ENCODE measurements around the gene AOAH.

AOAH gene

DNA sequence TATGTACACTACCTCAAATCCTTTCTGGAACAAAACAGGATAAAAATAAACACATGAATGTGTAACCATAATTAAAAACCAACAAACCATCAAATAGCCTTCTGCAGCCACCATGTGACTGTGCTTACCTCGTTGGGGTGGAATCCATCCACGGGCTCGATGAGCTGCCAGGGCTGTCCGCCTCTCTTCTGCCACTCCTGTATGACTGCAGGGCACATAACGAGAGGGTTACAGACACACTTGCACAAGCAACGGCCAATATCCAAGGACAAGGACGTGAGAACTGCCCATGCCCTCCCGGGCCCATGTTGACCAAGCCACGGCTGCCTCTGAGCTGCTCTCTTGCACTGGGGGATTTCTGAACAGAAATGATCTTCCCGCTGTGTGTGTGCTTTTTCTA, 202.4 kb downstream of the AOAH start:
- Histone ChIP-seq H3K36me3 (ENCODE audit: control insufficient read depth, insufficient read depth, low read length) (no peaks in the 10 kb centered on the region), H3K4me3 (replicated peaks; ENCODE audit: low read depth, low read length) (no peak overlapping the region), H3K27me3 (replicated peaks; ENCODE audit: control insufficient read depth, insufficient read depth, low read length) (no peaks in the 10 kb centered on the region)
- TF ChIP-seq, protein P1, sequence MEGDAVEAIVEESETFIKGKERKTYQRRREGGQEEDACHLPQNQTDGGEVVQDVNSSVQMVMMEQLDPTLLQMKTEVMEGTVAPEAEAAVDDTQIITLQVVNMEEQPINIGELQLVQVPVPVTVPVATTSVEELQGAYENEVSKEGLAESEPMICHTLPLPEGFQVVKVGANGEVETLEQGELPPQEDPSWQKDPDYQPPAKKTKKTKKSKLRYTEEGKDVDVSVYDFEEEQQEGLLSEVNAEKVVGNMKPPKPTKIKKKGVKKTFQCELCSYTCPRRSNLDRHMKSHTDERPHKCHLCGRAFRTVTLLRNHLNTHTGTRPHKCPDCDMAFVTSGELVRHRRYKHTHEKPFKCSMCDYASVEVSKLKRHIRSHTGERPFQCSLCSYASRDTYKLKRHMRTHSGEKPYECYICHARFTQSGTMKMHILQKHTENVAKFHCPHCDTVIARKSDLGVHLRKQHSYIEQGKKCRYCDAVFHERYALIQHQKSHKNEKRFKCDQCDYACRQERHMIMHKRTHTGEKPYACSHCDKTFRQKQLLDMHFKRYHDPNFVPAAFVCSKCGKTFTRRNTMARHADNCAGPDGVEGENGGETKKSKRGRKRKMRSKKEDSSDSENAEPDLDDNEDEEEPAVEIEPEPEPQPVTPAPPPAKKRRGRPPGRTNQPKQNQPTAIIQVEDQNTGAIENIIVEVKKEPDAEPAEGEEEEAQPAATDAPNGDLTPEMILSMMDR (IDR thresholded peaks at IDR 0.05; ENCODE audit: insufficient read depth, low read length, poor library complexity, severe bottlenecking), result no peak
- DNase-seq (ENCODE audit: extremely low read depth, insufficient read length), result no peak

DNA sequence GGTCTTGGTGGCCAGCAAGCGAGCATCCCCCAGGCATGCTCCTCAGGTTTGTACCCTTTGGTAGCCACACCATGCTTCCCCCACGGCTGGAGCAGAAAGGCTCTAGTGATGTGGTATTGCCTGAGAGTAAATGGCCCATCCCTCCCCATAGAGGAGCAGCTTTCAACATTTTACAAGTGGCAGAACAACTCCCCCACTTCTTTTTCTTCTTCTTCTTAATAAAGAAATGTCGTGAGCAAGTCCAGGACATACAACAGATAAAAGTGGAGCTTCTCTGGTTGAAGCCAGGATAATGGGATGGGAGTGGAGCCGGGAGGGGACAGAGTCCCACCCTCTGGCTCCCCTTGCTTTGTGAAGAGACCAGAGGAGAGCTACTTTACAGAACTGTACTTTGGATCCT, 203.2 kb downstream of the AOAH start:
- Histone ChIP-seq H3K27me3 (replicated peaks; ENCODE audit: control insufficient read depth, insufficient read depth, low read length) (no peaks in the 10 kb centered on the region), H3K4me3 (replicated peaks; ENCODE audit: low read depth, low read length) (no peak overlapping the region), H3K36me3 (ENCODE audit: control insufficient read depth, insufficient read depth, low read length) (no peaks in the 10 kb centered on the region)
- DNase-seq (ENCODE audit: extremely low read depth, insufficient read length), result no peak
- TF ChIP-seq, protein P1 (IDR thresholded peaks at IDR 0.05; ENCODE audit: insufficient read depth, low read length, poor library complexity, severe bottlenecking), result no peak

DNA sequence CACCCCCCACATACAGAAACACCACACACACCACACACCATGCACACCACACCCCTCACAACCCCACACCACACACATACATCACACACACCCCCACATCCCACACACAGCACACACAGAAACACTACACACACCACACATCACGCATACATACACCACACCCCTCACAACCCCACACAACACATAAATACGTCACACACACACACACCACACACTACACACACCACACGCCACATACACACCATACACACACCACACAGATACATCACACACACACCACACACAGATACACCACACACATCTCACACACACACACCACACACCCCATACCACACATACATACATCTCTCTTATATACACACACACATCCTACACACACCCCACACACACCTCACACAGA, 208.4 kb downstream of the AOAH start:
- Histone ChIP-seq H3K27me3 (replicated peaks; ENCODE audit: control insufficient read depth, insufficient read depth, low read length) (no peaks in the 10 kb centered on the region), H3K36me3 (ENCODE audit: control insufficient read depth, insufficient read depth, low read length) (no peaks in the 10 kb centered on the region), H3K4me3 (replicated peaks; ENCODE audit: low read depth, low read length) (no peak overlapping the region)
- TF ChIP-seq, protein P1 (IDR thresholded peaks at IDR 0.05; ENCODE audit: insufficient read depth, low read length, poor library complexity, severe bottlenecking), result no peak
- DNase-seq (ENCODE audit: extremely low read depth, insufficient read length), result no peak

DNA sequence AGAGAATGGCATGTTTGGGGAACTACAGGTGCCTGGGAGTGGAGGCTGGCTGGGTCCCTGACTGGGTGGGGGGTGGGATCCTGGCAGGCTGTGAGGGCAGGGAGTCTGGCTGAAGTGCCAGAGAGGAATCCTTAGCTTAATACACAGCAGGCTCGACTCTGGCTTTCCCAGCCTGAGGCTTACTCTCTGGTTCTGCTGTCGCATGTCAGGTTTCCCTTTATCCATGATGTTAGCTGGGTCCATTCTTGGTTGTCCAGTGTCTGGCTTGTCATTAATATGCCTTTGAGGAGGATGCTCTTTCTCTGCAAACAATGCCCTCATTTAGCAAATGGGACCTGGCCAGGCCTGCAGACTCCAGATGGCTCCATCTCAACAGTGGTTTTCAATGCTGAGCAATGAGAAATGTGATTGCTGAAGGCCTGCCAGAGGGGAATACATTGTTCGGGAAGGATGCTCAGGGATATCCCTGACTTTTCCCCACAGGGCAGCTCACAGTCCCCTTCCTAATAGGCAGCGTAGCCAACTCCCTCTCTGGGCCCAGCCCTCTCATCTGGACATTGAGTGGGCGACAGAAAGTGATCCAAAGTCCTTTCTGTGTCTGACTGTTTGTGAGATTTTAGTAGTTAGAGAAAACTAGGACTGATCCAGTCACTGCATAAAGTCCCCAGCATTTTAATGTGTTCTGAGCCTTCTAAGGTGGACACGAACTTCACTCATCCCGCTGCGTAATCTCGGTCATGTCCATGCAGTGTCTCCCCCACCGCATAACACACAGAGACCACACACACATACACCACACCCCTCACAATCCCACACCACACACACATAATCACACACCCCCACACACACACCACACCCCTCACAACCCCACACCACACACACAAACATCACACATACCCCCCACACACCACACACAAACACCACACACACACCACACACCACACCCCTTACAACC, 209.7 kb downstream of the AOAH start:
- H3K27me3 ChIP-seq (replicated peaks; ENCODE audit: control insufficient read depth, insufficient read depth, low read length), result no peaks in the 10 kb centered on the region
- H3K36me3 ChIP-seq (ENCODE audit: control insufficient read depth, insufficient read depth, low read length), result no peaks in the 10 kb centered on the region
- no peak for DNase-seq (ENCODE audit: extremely low read depth, insufficient read length)
- TF ChIP-seq, protein P1 (IDR thresholded peaks at IDR 0.05; ENCODE audit: insufficient read depth, low read length, poor library complexity, severe bottlenecking), result no peak
- H3K4me3 ChIP-seq (replicated peaks; ENCODE audit: low read depth, low read length), result no peak overlapping the region

DNA sequence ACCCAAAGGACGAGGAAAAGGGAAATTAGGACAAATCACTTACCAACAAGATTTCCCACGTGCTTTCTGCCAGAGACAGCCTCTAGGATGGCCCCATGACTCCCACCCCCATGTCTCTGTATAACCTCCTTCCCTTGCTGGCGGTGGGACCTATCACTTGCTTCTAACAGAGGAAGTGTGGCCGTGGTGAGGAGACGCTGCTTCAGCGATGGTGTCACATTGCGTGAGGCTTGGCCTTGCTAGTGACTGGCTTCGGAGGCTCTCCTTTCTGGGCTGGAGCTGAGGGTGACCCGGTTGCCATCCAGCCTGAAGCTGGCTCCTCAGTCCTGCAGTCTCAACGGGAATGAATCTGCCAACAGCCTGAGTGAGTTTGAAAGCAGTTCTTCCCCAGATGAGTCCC, 210.9 kb downstream of the AOAH start:
- Histone ChIP-seq H3K4me3 (replicated peaks; ENCODE audit: low read depth, low read length) (no peak overlapping the region), H3K36me3 (ENCODE audit: control insufficient read depth, insufficient read depth, low read length) (no peaks in the 10 kb centered on the region), H3K27me3 (replicated peaks; ENCODE audit: control insufficient read depth, insufficient read depth, low read length) (no peaks in the 10 kb centered on the region)
- TF ChIP-seq, protein P1 (IDR thresholded peaks at IDR 0.05; ENCODE audit: insufficient read depth, low read length, poor library complexity, severe bottlenecking), result no peak
- no peak for DNase-seq (ENCODE audit: extremely low read depth, insufficient read length)

All from GM06990 (cell line).